ENCODE data around the gene METTL4.

DNA sequence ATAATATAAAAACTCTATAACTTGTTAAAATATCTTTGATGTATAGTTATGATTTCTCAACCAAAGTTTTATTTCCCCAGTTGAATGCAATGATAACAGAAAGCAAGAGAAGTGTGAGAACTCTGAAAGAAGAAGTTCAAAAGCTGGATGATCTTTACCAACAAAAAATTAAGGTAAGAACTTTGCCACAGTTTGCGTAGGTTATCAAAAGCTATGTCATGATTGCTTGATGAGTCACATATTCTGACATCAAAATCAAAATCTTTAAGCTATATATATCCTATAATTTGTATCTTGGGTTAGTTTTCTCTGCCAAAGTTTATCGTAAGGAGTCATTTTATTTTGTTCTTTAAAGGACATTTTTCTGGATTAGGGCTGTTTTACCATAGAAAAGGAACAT, 35.0 kb upstream of the METTL4 start:
- no peak for TF ChIP-seq EP300 (IDR thresholded peaks at IDR 0.05; ENCODE audit: borderline replicate concordance)
- no peak for TF ChIP-seq RAD21 (IDR thresholded peaks at IDR 0.05; ENCODE audit: low read depth)
- TF ChIP-seq NFIC (IDR thresholded peaks at IDR 0.05) = no peak
- TF ChIP-seq FOXM1 (IDR thresholded peaks at IDR 0.05; ENCODE audit: borderline replicate concordance, low read depth) = no peak

Data from Ishikawa (cell line).